ENCODE results near the gene LGALS7B. TPM values are rescaled to one million over a fixed set of nuclear protein-coding genes. Genes with fewer than 3 reads are reported as not detected.

LGALS7B gene
- total and polyA plus RNA-seq, 10 of the 15 experiments (the other 5 are each of a cell fraction or from before 2014, with no cell fraction given) = not detected

DNA sequence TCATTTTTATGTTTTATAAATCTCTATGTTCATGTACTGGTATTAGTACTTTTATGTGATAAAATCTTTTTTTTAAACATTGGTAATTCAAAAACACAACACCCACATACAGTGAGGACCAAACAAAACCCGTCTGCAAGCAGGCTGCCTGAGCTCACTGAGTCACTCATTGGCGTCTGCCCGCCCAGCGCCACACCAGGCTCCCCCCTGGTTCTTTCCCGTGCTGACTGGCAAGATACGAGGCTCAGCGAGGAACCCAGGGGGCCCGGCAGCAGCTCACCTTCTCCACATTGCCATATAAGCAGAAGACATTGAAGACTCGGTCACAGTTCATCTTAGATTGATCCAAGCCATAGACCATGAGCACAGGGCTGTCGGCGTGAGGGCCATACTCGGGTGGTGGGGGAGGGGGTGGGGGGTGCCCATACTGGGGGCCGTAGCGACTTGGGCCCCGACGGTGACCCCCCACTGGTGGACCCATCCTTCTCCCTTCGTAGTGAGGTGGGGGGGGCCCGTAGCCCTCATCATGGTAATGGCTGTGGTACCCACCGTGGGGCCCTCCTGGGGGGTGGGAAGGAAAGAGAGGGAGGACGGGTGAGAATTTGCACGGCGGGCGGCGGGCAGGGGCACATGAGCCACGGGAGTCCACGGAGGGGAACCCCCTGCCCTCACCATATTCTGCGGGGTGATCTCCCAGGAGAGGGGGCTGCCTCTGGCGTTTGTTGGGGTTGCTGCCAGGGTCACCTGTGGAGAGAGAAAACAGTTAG is 51.0 kb downstream of the LGALS7B start:
- WGBS (ENCODE audit: insufficient coverage, insufficient replicate concordance, low lambda C conversion rate, missing lambda C conversion rate) = 85% methylated on average over 22 of the region's 28 CpGs
- Histone ChIP-seq H2AFZ (ENCODE audit: control insufficient read depth, low read depth, low read length) (no peak overlapping the region), H3K9ac (ENCODE audit: control insufficient read depth, insufficient read depth, low read length) (no peak overlapping the region), H3K4me2 (ENCODE audit: control insufficient read depth, insufficient read depth) (no peak overlapping the region), H3K27me3 (replicated peaks in 1 of 2; ENCODE audit: control insufficient read depth in 2 of 2, insufficient read depth in 2 of 2, low read length in 1 of 2) (no peaks in the 10 kb centered on the region), H3K36me3 (ENCODE audit: control insufficient read depth in 2 of 2, insufficient read depth in 2 of 2, low read length in 1 of 2) (peaks cover 52 to 70% of the 10 kb centered on the region in 2 experiments), H3K9me3 (replicated peaks; ENCODE audit: control insufficient read depth, insufficient read depth, low read length) (no peaks in the 10 kb centered on the region), H3K4me1 (ENCODE audit: control insufficient read depth, insufficient read depth, low read length) (peaks cover 20% of the 10 kb centered on the region), H3K4me3 (no peak overlapping the region), H4K20me1 (ENCODE audit: control insufficient read depth, insufficient read depth) (peaks cover 6% of the 10 kb centered on the region), H3K79me2 (ENCODE audit: control insufficient read depth, insufficient read depth, low read length) (peaks cover 20% of the 10 kb centered on the region), H3K27ac (ENCODE audit: control insufficient read depth, insufficient read depth) (no peak overlapping the region)
- TF ChIP-seq MYB (IDR thresholded peaks at IDR 0.05; ENCODE audit: borderline replicate concordance, low read depth, low read length) (no peak), SMAD5 (IDR thresholded peaks at IDR 0.05; ENCODE audit: low read depth) (0 out of 2 replicates have a peak, but pooled peaks have one; percentile 10), POLR2A (IDR thresholded peaks at IDR 0.05; ENCODE audit: low read depth, low read length) (peak; percentile 37), POLR2AphosphoS2 (IDR thresholded peaks at IDR 0.05; ENCODE audit: low read depth, low read length) (peak; percentile 49; the same call in 1 of the 2 replicates), POLR2AphosphoS5 (IDR thresholded peaks at IDR 0.05; ENCODE audit: low read length) (no peak; the same call in 1 of the 2 replicates)
- in situ Hi-C loops (cut with MboI) = no loop called here
- ChIA-PET SMC1A (ENCODE audit: uncharacterized antibody, unreplicated experiment) (no interaction called here), RAD21 (ENCODE audit: unreplicated experiment) (no interaction called here), CTCF (interaction anchor here (1.1 kb wide), 1 partner anchor 29 kb away, joined by 3 read pairs; no protein-coding TSS in a partner anchor), POLR2A (interaction anchor here (0.6 kb wide), 1 partner anchor 7 kb away, joined by 3 read pairs; no protein-coding TSS in a partner anchor)
- FAIRE-seq (no peak), ATAC-seq (no peak), DNase-seq (ENCODE audit: low read depth, low spot score) (no peak)
- BruUV-seq (replicated peaks) = no TSS peak
- intact Hi-C loops (cut with micrococcal nuclease; ENCODE audit: unreplicated experiment) = loop anchor here (10.0 kb wide), 2 partner anchors 45 to 295 kb away; no protein-coding TSS in a partner anchor

DNA sequence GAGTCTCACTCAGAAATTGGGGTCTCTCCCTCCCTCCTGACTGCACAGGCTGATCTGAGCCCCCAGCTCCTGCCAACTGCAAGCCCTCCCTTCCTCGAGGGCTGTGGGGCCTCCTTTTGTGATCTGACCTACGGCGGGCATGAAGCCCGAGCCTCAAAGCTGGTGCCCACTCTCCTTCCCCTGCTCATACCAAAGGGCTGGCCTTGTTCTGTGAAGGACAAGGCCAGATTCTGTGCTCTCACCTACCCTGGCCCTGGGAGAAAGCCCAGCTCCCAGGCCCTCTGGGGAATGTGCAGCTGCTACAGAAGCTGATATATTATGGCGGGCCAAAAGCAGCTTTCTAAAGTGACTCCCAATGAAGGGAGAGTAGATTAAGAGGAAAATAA is 51.6 kb downstream of the LGALS7B start:
- in situ Hi-C loops (cut with MboI) = no loop called here
- POLR2A ChIA-PET = interaction anchor here (0.6 to 0.7 kb wide), 2 partner anchors 8 to 9 kb away, joined by 3 read pairs; no protein-coding TSS in a partner anchor
- peaks cover 6% of the 10 kb centered on the region for H4K20me1 ChIP-seq (ENCODE audit: control insufficient read depth, insufficient read depth)

More for the DNA sequence above, 51.6 kb downstream of the LGALS7B start:
- Histone ChIP-seq H3K4me3 (no peak overlapping the region), H3K36me3 (ENCODE audit: control insufficient read depth in 2 of 2, insufficient read depth in 2 of 2, low read length in 1 of 2) (peaks cover 53 to 74% of the 10 kb centered on the region in 2 experiments), H3K9ac (ENCODE audit: control insufficient read depth, insufficient read depth, low read length) (no peak overlapping the region), H3K79me2 (ENCODE audit: control insufficient read depth, insufficient read depth, low read length) (peaks cover 25% of the 10 kb centered on the region), H2AFZ (ENCODE audit: control insufficient read depth, low read depth, low read length) (no peak overlapping the region), H3K4me2 (ENCODE audit: control insufficient read depth, insufficient read depth) (no peak overlapping the region), H3K4me1 (ENCODE audit: control insufficient read depth, insufficient read depth, low read length) (peaks cover 23% of the 10 kb centered on the region), H3K27ac (ENCODE audit: control insufficient read depth, insufficient read depth) (no peak overlapping the region), H3K27me3 (replicated peaks in 1 of 2; ENCODE audit: control insufficient read depth in 2 of 2, insufficient read depth in 2 of 2, low read length in 1 of 2) (no peaks in the 10 kb centered on the region), H3K9me3 (replicated peaks; ENCODE audit: control insufficient read depth, insufficient read depth, low read length) (no peaks in the 10 kb centered on the region)
- TF ChIP-seq, protein P1, sequence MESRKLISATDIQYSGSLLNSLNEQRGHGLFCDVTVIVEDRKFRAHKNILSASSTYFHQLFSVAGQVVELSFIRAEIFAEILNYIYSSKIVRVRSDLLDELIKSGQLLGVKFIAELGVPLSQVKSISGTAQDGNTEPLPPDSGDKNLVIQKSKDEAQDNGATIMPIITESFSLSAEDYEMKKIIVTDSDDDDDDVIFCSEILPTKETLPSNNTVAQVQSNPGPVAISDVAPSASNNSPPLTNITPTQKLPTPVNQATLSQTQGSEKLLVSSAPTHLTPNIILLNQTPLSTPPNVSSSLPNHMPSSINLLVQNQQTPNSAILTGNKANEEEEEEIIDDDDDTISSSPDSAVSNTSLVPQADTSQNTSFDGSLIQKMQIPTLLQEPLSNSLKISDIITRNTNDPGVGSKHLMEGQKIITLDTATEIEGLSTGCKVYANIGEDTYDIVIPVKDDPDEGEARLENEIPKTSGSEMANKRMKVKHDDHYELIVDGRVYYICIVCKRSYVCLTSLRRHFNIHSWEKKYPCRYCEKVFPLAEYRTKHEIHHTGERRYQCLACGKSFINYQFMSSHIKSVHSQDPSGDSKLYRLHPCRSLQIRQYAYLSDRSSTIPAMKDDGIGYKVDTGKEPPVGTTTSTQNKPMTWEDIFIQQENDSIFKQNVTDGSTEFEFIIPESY (IDR thresholded peaks at IDR 0.05) = no peak
- TF ChIP-seq POLR2A (IDR thresholded peaks at IDR 0.05; ENCODE audit: low read depth, low read length) = peak; percentile 49; the same call in 1 of the 2 replicates
- TF ChIP-seq EP300 (IDR thresholded peaks at IDR 0.05; ENCODE audit: borderline replicate concordance in 1 of 2, control insufficient read depth in 1 of 2, low read depth in 2 of 2, low read length in 2 of 2) = no peak
- no peak for TF ChIP-seq PAX5 (IDR thresholded peaks at IDR 0.05; ENCODE audit: borderline replicate concordance, low read depth, low read length)
- TF ChIP-seq E2F8 (IDR thresholded peaks at IDR 0.05; ENCODE audit: low read depth, partially characterized antibody) = no peak
- TF ChIP-seq CBX5 (IDR thresholded peaks at IDR 0.05; ENCODE audit: low read depth) = no peak
- no peak for TF ChIP-seq DPF2 (IDR thresholded peaks at IDR 0.05)
- intact Hi-C loops (cut with micrococcal nuclease; ENCODE audit: unreplicated experiment) = no loop called here
- ChIA-PET RAD21 (ENCODE audit: unreplicated experiment) (no interaction called here), SMC1A (ENCODE audit: uncharacterized antibody, unreplicated experiment) (no interaction called here), CTCF (interaction anchor here (1.1 kb wide), 1 partner anchor 29 kb away, joined by 3 read pairs; no protein-coding TSS in a partner anchor)
- WGBS (ENCODE audit: insufficient coverage, insufficient replicate concordance, low lambda C conversion rate, missing lambda C conversion rate) = 96% methylated on average over 5 of the region's 5 CpGs
- no peak for FAIRE-seq
- DNase-seq (ENCODE audit: low read depth, low spot score) = no peak
- no peak for ATAC-seq
- BruUV-seq (replicated peaks) = no TSS peak

Measured in GM12878 (cell line).